HEK293 (cell line): ENCODE results near the gene TRAF2.
"Not testable (repeated sequence)": the region's sequence is repeated elsewhere in the genome, so short reads cannot be mapped to it uniquely, and the experiment has no call there.

Experiments
- CTCF ChIA-PET: fragments of 350-600 bp; formaldehyde crosslinking; extraction: SDS; loops from one replicate; lab custom pipeline; 2021; ENCODE audit warnings: antibody characterized with exemption; lab: Yijun Ruan, JAX
- POLR2A ChIA-PET: fragments of 300-600 bp; formaldehyde crosslinking; extraction: SDS; loops from one replicate; lab custom pipeline; 2020; ENCODE audit warnings: antibody characterized with exemption, inconsistent platforms; lab: Yijun Ruan, JAX
- H3K27ac ChIP-seq: fragments of 200-500 bp; sonication (Bioruptor generic); 2 replicates; pipeline ENCODE4 v1.5.1; 2014; ENCODE audit warnings: low read depth, low read length, control low read depth, inconsistent platforms; ENCODE audit errors: extremely low read depth
- H3K36me3 ChIP-seq, 2 experiments: fragments of 200-500 bp in 1 of 2; sonication (Bioruptor generic) in 1 of 2; 1 replicate in 1 of 2; 2 replicates in 1 of 2; pipeline ENCODE4 v1.5.1; 2014 to 2017; ENCODE audit warnings: inconsistent platforms in 2 of 2, low read length in 2 of 2; ENCODE audit not compliant: control insufficient read depth in 2 of 2, insufficient read depth in 1 of 2
- H3K4me1 ChIP-seq: fragments of 200-500 bp; sonication (Bioruptor generic); 2 replicates; pipeline ENCODE4 v1.5.1; 2014; ENCODE audit warnings: mild to moderate bottlenecking, low read length, inconsistent platforms; ENCODE audit not compliant: control insufficient read depth, insufficient read depth
- H3K4me3 ChIP-seq: 2 replicates; pipeline ENCODE4 v1.5.1; 2011; ENCODE audit warnings: low read depth, mild to moderate bottlenecking, control low read depth, low read length, moderate library complexity
- H3K9me3 ChIP-seq: fragments of 200-500 bp; sonication (Bioruptor generic); 2 replicates; pipeline ENCODE4 v1.5.1; 2014; ENCODE audit warnings: low read depth, low read length, inconsistent platforms; ENCODE audit not compliant: control insufficient read depth, insufficient read depth
- HIC1 ChIP-seq: fragments of 450-650 bp; formaldehyde crosslinking; IDR thresholded peaks from 2 replicates; pipeline ENCODE4 v1.5.1; 2016; ENCODE audit warnings: missing biosample characterization, missing genetic modification characterization
- REST ChIP-seq: fragments of 450-650 bp; formaldehyde crosslinking; IDR thresholded peaks from 2 replicates; pipeline ENCODE4 v1.5.1; 2016; ENCODE audit warnings: missing biosample characterization, missing genetic modification characterization
- SCRT1 ChIP-seq: fragments of 450-650 bp; formaldehyde crosslinking; IDR thresholded peaks from 2 replicates; pipeline ENCODE4 v1.5.1; 2016; ENCODE audit warnings: missing biosample characterization, missing genetic modification characterization, borderline replicate concordance
- SCRT2 ChIP-seq: fragments of 450-650 bp; formaldehyde crosslinking; IDR thresholded peaks from 2 replicates; pipeline ENCODE4 v1.5.1; 2016; ENCODE audit warnings: missing biosample characterization, missing genetic modification characterization
- ZBTB17 ChIP-seq: fragments of 450-650 bp; formaldehyde crosslinking; IDR thresholded peaks from 2 replicates; pipeline ENCODE4 v1.5.1; 2016; ENCODE audit warnings: missing biosample characterization, missing genetic modification characterization
- ZBTB20 ChIP-seq: fragments of 450-650 bp; formaldehyde crosslinking; IDR thresholded peaks from 2 replicates; pipeline ENCODE4 v1.5.1; 2016; ENCODE audit warnings: missing biosample characterization, missing genetic modification characterization
- ZEB2 ChIP-seq: fragments of 450-650 bp; formaldehyde crosslinking; IDR thresholded peaks from 2 replicates; pipeline ENCODE4 v1.5.1; 2016; ENCODE audit warnings: missing biosample characterization, missing genetic modification characterization
- ZFP3 ChIP-seq: fragments of 450-650 bp; formaldehyde crosslinking; IDR thresholded peaks from 2 replicates; pipeline ENCODE4 v1.5.1; 2016; ENCODE audit warnings: low read depth, missing biosample characterization, missing genetic modification characterization
- ZFP37 ChIP-seq: fragments of 450-650 bp; formaldehyde crosslinking; IDR thresholded peaks from 2 replicates; pipeline ENCODE4 v1.5.1; 2016; ENCODE audit warnings: missing biosample characterization, missing genetic modification characterization
- ZNF10 ChIP-seq: fragments of 450-650 bp; formaldehyde crosslinking; IDR thresholded peaks from 2 replicates; pipeline ENCODE4 v1.5.1; 2017; ENCODE audit warnings: missing biosample characterization, missing genetic modification characterization
- ZNF266 ChIP-seq: fragments of 450-650 bp; formaldehyde crosslinking; IDR thresholded peaks from 2 replicates; pipeline ENCODE4 v1.5.1; 2016; ENCODE audit warnings: missing biosample characterization, missing genetic modification characterization, low read depth
- ZNF366 ChIP-seq: fragments of 450-650 bp; formaldehyde crosslinking; conservative IDR thresholded peaks from 2 replicates; pipeline ENCODE4 v1.5.1; 2016; ENCODE audit warnings: missing biosample characterization, missing genetic modification characterization
- ZNF391 ChIP-seq: fragments of 450-650 bp; formaldehyde crosslinking; IDR thresholded peaks from 2 replicates; pipeline ENCODE4 v1.5.1; 2016; ENCODE audit warnings: low read depth, missing biosample characterization, missing genetic modification characterization, borderline replicate concordance
- ZNF501 ChIP-seq: fragments of 450-650 bp; formaldehyde crosslinking; IDR thresholded peaks from 2 replicates; pipeline ENCODE4 v1.5.1; 2016; ENCODE audit warnings: missing biosample characterization, missing genetic modification characterization
- ZNF600 ChIP-seq: fragments of 450-650 bp; formaldehyde crosslinking; IDR thresholded peaks from 2 replicates; pipeline ENCODE4 v1.5.1; 2016; ENCODE audit warnings: missing biosample characterization, missing genetic modification characterization
- ZNF623 ChIP-seq: fragments of 450-650 bp; formaldehyde crosslinking; IDR thresholded peaks from 2 replicates; pipeline ENCODE4 v1.5.1; 2016; ENCODE audit warnings: missing biosample characterization, missing genetic modification characterization
- ZNF660 ChIP-seq: fragments of 450-650 bp; IDR thresholded peaks from 2 replicates; pipeline ENCODE4 v1.5.1; 2018; ENCODE audit warnings: missing biosample characterization, mild to moderate bottlenecking, missing genetic modification characterization
- ZNF776 ChIP-seq: fragments of 450-650 bp; formaldehyde crosslinking; IDR thresholded peaks from 2 replicates; pipeline ENCODE4 v1.5.0; 2017; ENCODE audit warnings: missing biosample characterization, missing genetic modification characterization, borderline replicate concordance
- ZNF792 ChIP-seq: fragments of 450-650 bp; formaldehyde crosslinking; IDR thresholded peaks from 2 replicates; pipeline ENCODE4 v1.5.1; 2016; ENCODE audit warnings: missing biosample characterization, missing genetic modification characterization
- TF ChIP-seq, protein P1 (sequence below): fragments of 450-650 bp; formaldehyde crosslinking; IDR thresholded peaks from 2 replicates; pipeline ENCODE4 v1.5.1; 2016; ENCODE audit warnings: missing biosample characterization, missing genetic modification characterization
- TF ChIP-seq, protein P2 (sequence below): fragments of 450-650 bp; formaldehyde crosslinking; IDR thresholded peaks from 2 replicates; pipeline ENCODE4 v1.5.1; 2017; ENCODE audit warnings: missing biosample characterization, missing genetic modification characterization

Gene TRAF2

DNA sequence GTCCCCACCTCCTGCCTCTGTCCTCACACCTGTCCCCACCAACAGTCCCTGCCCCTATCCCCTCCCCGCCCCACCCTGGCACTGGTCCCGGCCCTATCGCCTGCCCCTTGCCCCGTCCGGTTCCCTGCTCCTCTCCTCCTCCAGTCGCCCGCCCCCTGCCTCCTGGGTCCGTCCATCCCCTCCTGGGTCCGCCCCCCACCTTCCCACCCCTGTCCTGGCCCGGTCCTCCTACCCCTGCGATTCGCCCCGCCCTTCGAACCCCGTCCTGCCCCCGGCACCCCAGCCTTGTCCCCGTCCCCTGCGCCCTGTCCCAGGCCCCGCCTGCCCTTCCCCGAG lies 20.6 kb upstream of the TRAF2 start:
- POLR2A ChIA-PET = interaction anchor here (0.7 to 3.4 kb wide), 7 partner anchors 9 to 112 kb away, joined by 3 to 15 read pairs (median 5); partner anchors contain the start of gene TRAF2
- no peaks in the 10 kb centered on the region for H3K4me1 ChIP-seq
- H3K4me3 ChIP-seq = peak overlapping the region; percentile 87
- H3K27ac ChIP-seq = peak overlapping the region; percentile 74
- peaks cover 0 to 43% of the 10 kb centered on the region in 2 experiments; a peak in 2 of 3 replicates for H3K36me3 ChIP-seq
- TF ChIP-seq, protein P1, sequence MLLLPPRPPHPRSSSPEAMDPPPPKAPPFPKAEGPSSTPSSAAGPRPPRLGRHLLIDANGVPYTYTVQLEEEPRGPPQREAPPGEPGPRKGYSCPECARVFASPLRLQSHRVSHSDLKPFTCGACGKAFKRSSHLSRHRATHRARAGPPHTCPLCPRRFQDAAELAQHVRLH = no peak
- TF ChIP-seq ZNF10 (tag by site-specific recombination) (no peak), ZFP3 (no peak), ZNF660 (no peak), ZEB2 (no peak), ZNF623 (tag by site-specific recombination) (no peak), ZNF501 (tag by site-specific recombination) (no peak), ZNF776 (tag by site-specific recombination) (no peak), HIC1 (no peak), ZNF391 (no peak)
- TF ChIP-seq, all 188 proteins: peak for 0
- no peaks in the 10 kb centered on the region for H3K9me3 ChIP-seq
- CTCF ChIA-PET = no interaction called here

- H3K9me3 ChIP-seq, H3K27ac ChIP-seq, CTCF ChIA-PET, H3K4me1 ChIP-seq, H3K4me3 ChIP-seq: not testable (repeated sequence)
- TF ChIP-seq SCRT2 (peak; percentile 65), SCRT1 (tag by site-specific recombination) (peak; percentile 45; the same call in 1 of the 2 replicates)
- POLR2A ChIA-PET = interaction anchor here (0.7 to 3.4 kb wide), 2 partner anchors 19 to 127 kb away, joined by 4 to 15 read pairs; partner anchors contain the start of gene TRAF2
- H3K36me3 ChIP-seq = peaks cover 0 to 31% of the 10 kb centered on the region in 2 experiments; a peak in 2 of 3 replicates
These were observed 19.4 kb upstream of the TRAF2 start for GRCh38 chr9:136866898-136867421.

GRCh38 chr9:136867480-136867879 lies 18.8 kb upstream of the TRAF2 start:
- Histone ChIP-seq H3K4me1 (no peaks in the 10 kb centered on the region), H3K27ac (no peak overlapping the region), H3K36me3 (peaks cover 0 to 25% of the 10 kb centered on the region in 2 experiments; a peak in 2 of 3 replicates), H3K4me3 (no peak overlapping the region), H3K9me3 (no peaks in the 10 kb centered on the region)
- ChIA-PET CTCF (no interaction called here), POLR2A (interaction anchor here (3.4 kb wide), 1 partner anchor 18 kb away, joined by 15 read pairs; the partner anchor contains the start of gene TRAF2)
- TF ChIP-seq ZFP37 (tag by site-specific recombination) = no peak

DNA sequence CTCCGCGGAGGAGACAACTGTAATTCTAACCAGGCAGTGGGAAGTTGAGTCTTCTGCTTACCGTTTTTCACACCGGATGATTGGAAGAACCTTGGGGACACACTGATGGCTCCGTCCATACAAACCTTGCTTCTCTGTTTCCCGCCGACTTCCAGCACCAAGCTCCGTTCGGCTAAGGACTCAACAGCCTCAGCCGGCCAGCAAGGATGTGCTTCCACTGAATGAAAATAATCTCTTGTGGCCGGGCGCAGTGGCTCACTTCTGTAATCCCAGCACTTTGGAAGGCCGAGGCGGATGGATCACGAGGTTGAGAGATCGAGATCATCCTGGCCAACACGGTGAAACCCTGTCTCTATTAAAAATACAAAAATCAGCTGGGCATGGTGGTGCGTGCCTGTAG lies 18.4 kb upstream of the TRAF2 start:
- Histone ChIP-seq H3K9me3 (no peaks in the 10 kb centered on the region), H3K4me3 (no peak overlapping the region), H3K27ac (no peak overlapping the region), H3K36me3 (peaks cover 0 to 21% of the 10 kb centered on the region in 2 experiments; a peak in 2 of 3 replicates), H3K4me1 (no peaks in the 10 kb centered on the region)
- POLR2A ChIA-PET = interaction anchor here (1.1 to 3.4 kb wide), 3 partner anchors 11 to 219 kb away, joined by 3 to 15 read pairs (median 3); partner anchors contain the start of genes MAN1B1 and TRAF2
- CTCF ChIA-PET = interaction anchor here (1.4 kb wide), 1 partner anchor 14 kb away, joined by 3 read pairs; no protein-coding TSS in a partner anchor
- TF ChIP-seq ZNF366 (tag by site-specific recombination) = no peak
- no peak for TF ChIP-seq ZBTB20 (tag by site-specific recombination)
- TF ChIP-seq ZBTB17 (tag by site-specific recombination) = no peak
- no peak for TF ChIP-seq ZNF792 (tag by site-specific recombination)
- TF ChIP-seq, protein P2, sequence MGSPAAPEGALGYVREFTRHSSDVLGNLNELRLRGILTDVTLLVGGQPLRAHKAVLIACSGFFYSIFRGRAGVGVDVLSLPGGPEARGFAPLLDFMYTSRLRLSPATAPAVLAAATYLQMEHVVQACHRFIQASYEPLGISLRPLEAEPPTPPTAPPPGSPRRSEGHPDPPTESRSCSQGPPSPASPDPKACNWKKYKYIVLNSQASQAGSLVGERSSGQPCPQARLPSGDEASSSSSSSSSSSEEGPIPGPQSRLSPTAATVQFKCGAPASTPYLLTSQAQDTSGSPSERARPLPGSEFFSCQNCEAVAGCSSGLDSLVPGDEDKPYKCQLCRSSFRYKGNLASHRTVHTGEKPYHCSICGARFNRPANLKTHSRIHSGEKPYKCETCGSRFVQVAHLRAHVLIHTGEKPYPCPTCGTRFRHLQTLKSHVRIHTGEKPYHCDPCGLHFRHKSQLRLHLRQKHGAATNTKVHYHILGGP (tag by site-specific recombination) = no peak
- TF ChIP-seq REST (tag by site-specific recombination) = no peak
- TF ChIP-seq ZNF600 (tag by site-specific recombination) = no peak
- no peak for TF ChIP-seq ZNF266 (tag by site-specific recombination)
